Measurements from ENCODE around the gene C12orf42.

C12orf42 gene

DNA sequence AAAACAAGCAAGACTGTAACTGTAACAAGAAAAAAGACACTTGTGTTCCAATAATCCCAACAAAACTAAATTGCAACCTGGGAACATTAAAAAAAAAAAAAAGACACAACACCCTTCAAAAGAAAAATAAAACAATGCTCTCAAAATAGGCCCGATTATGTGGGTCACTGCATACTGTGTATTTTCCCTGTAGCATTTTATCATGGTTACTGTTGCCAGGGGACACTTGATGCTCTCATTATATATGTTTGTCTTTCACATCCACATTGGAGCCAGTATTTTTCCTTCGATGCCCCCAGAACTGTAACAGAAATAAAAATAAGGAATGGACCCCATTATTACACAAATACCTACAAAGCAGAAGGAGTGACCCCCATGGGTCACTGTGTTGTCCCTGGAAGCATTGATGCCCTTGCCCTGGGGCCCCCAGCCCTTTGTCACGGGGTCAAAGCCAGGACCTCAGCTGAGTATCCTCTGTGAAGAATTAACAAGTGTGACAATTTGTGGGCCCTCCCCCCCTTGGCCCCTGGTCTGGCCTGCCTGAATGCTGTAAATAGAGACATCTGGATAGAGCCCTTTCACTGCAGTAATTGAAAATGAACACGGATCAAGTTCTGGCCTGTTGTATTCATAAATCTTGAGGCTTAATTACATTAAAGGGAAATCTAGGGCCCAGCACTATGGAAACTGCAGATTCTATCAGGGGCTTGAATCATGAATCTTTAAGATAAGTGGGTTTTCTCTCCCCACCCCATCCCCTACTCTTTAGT lies 72.8 kb downstream of the C12orf42 start:
- no peak for DNase-seq (ENCODE audit: low read depth)
- no peak overlapping the region for H3K4me3 ChIP-seq (ENCODE audit: low read length)
- H3K9ac ChIP-seq (ENCODE audit: low read length), result no peak overlapping the region
- H3K36me3 ChIP-seq (ENCODE audit: control insufficient read depth, insufficient read depth, low read length, severe bottlenecking), result no peaks in the 10 kb centered on the region
- H3K9me3 ChIP-seq (ENCODE audit: control insufficient read depth, low read length), result no peaks in the 10 kb centered on the region
- no peaks in the 10 kb centered on the region for H3K27me3 ChIP-seq (replicated peaks; ENCODE audit: control insufficient read depth, insufficient read depth, low read length)
- H3K4me1 ChIP-seq (ENCODE audit: control insufficient read depth, insufficient read depth, low read length), result no peaks in the 10 kb centered on the region

DNA sequence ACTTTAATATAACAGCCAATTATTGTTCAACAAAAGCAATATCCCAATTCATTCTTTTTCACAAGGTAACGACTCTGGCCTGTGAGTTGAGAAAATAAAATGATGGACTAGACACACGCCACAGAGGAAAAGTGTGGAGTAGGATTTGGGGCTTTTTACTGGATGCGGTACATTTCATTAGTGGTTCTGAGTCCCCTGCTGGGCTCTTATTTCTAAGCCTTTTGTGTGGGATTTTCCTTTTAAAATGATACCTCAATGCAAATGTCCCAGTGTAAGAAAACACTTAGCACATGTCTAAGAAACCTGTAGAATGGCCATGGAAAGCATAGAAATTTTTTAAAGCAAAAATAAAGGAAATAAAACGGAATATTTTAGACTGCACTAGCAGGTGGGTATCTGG lies 73.4 kb downstream of the C12orf42 start:
- H3K4me1 ChIP-seq (ENCODE audit: control insufficient read depth, insufficient read depth, low read length), result no peaks in the 10 kb centered on the region
- H3K9me3 ChIP-seq (ENCODE audit: control insufficient read depth, low read length), result no peaks in the 10 kb centered on the region
- no peak for DNase-seq (ENCODE audit: low read depth)
- no peaks in the 10 kb centered on the region for H3K27me3 ChIP-seq (replicated peaks; ENCODE audit: control insufficient read depth, insufficient read depth, low read length)
- H3K36me3 ChIP-seq (ENCODE audit: control insufficient read depth, insufficient read depth, low read length, severe bottlenecking), result no peaks in the 10 kb centered on the region
- no peak overlapping the region for H3K9ac ChIP-seq (ENCODE audit: low read length)
- H3K4me3 ChIP-seq (ENCODE audit: low read length), result no peak overlapping the region

DNA sequence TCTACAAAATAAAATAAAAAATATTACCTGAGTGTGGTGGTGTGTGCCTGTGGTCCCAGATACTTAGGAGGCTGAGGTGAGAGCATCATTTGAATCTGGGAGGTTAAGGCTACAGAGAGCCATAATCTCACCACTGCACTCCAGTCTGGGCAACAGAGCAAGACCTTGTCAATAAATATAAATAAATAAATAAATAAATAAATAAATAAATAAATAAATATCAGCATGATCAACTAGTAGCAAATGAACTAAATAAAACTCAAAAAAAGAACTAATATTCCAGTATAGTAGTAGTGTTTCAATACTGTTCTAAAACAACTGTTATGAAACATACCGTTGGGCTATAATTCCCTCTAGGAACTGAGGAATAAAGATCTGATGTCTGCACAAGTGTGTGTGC lies 74.4 kb downstream of the C12orf42 start:
- Histone ChIP-seq H3K4me1 (ENCODE audit: control insufficient read depth, insufficient read depth, low read length) (no peaks in the 10 kb centered on the region), H3K27me3 (replicated peaks; ENCODE audit: control insufficient read depth, insufficient read depth, low read length) (no peaks in the 10 kb centered on the region)

DNA sequence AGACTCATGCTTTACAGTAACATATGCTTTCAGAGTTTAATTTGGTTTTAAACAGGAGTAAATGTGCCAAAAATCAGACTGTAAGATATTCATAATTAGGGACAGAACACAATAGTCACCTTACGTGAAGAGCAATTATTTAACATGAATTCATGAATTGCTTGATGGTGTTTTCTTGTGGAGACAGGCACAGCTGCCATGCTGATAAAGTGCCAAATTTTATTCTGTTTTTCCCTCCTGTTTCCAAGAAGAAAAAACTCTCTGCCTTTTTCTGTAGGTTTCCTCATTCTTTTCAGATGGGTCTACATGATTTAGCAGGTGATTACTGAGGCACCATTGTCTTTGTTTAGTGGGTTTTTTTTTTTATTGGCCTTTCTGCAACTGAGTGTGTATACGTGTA lies 80.1 kb downstream of the C12orf42 start:
- no peak overlapping the region for H3K9ac ChIP-seq (ENCODE audit: low read length)
- H3K36me3 ChIP-seq (ENCODE audit: control insufficient read depth, insufficient read depth, low read length, severe bottlenecking), result no peaks in the 10 kb centered on the region
- H3K9me3 ChIP-seq (ENCODE audit: control insufficient read depth, low read length), result peaks cover 4% of the 10 kb centered on the region
- H3K4me1 ChIP-seq (ENCODE audit: control insufficient read depth, insufficient read depth, low read length), result no peaks in the 10 kb centered on the region
- no peak overlapping the region for H3K4me3 ChIP-seq (ENCODE audit: low read length)
- H3K27me3 ChIP-seq (replicated peaks; ENCODE audit: control insufficient read depth, insufficient read depth, low read length), result no peaks in the 10 kb centered on the region
- DNase-seq (ENCODE audit: low read depth), result no peak

More for the DNA sequence above, 74.4 kb downstream of the C12orf42 start:
- no peak for DNase-seq (ENCODE audit: low read depth)
- Histone ChIP-seq H3K4me3 (ENCODE audit: low read length) (no peak overlapping the region), H3K36me3 (ENCODE audit: control insufficient read depth, insufficient read depth, low read length, severe bottlenecking) (no peaks in the 10 kb centered on the region), H3K9ac (ENCODE audit: low read length) (no peak overlapping the region), H3K9me3 (ENCODE audit: control insufficient read depth, low read length) (no peaks in the 10 kb centered on the region)

DNA sequence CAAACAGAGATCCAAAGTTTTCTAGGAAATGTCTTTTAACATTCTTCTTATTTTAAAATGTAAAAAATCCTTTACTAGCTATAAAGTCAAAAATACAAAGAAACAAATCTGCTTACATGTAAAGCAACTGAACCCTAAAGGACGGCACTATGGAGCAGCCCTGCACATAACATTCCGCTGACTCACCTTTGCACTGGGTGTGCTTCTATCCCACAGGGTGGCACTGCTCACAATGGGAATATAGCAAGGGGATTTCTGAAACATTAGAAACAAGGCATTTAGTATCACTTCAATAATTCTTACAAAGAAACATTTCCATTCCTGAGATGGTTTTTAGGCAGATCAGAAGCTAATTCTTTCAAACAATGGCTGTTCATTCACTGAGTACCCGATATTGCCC lies 94.3 kb downstream of the C12orf42 start:
- H3K36me3 ChIP-seq (ENCODE audit: control insufficient read depth, insufficient read depth, low read length, severe bottlenecking), result no peaks in the 10 kb centered on the region
- DNase-seq (ENCODE audit: low read depth), result no peak
- H3K9me3 ChIP-seq (ENCODE audit: control insufficient read depth, low read length), result no peaks in the 10 kb centered on the region
- H3K4me3 ChIP-seq (ENCODE audit: low read length), result no peak overlapping the region
- no peaks in the 10 kb centered on the region for H3K4me1 ChIP-seq (ENCODE audit: control insufficient read depth, insufficient read depth, low read length)
- no peak overlapping the region for H3K9ac ChIP-seq (ENCODE audit: low read length)
- H3K27me3 ChIP-seq (replicated peaks; ENCODE audit: control insufficient read depth, insufficient read depth, low read length), result no peaks in the 10 kb centered on the region

DNA sequence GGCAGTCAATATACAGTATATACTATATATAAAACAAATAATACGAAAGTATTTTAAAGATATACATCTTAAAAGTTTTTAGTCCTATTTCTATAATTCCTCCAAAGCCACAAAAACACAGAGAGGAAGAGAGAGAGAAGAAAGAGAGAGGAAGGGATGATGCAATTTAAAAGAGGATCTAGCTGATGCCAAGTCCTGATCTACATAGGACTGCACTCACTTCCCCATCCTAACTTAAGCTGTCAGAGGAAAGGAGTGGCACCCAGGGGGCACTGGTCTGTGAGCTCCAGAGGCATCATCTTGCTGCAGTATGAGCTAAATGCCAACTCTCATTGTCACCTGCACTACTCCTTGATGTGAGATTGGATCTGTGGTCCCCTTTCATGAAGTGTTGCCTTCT lies 95.8 kb downstream of the C12orf42 start:
- DNase-seq (ENCODE audit: low read depth), result no peak
- Histone ChIP-seq H3K4me1 (ENCODE audit: control insufficient read depth, insufficient read depth, low read length) (no peaks in the 10 kb centered on the region), H3K36me3 (ENCODE audit: control insufficient read depth, insufficient read depth, low read length, severe bottlenecking) (no peaks in the 10 kb centered on the region), H3K4me3 (ENCODE audit: low read length) (no peak overlapping the region), H3K27me3 (replicated peaks; ENCODE audit: control insufficient read depth, insufficient read depth, low read length) (no peaks in the 10 kb centered on the region), H3K9ac (ENCODE audit: low read length) (no peak overlapping the region), H3K9me3 (ENCODE audit: control insufficient read depth, low read length) (no peaks in the 10 kb centered on the region)

DNA sequence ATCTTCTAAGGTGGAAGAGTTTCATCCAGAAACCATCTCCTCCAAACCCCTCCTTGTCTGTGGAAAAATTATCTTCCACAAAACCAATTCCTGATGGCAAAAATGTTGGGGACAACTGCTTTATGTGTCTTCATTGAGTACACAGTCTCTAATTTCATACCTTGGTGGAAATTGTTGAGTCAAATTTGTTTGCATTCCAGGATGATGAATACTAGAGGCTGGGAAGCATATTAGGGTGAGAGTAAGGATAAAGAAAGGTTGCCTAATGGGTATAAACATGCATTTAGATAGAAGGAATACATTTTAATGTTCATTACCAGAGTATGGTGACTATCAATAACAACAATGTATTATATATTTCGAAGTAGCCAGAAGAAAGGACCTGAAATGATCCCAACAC lies 98.2 kb downstream of the C12orf42 start:
- no peaks in the 10 kb centered on the region for H3K9me3 ChIP-seq (ENCODE audit: control insufficient read depth, low read length)
- no peaks in the 10 kb centered on the region for H3K4me1 ChIP-seq (ENCODE audit: control insufficient read depth, insufficient read depth, low read length)
- DNase-seq (ENCODE audit: low read depth), result no peak
- H3K9ac ChIP-seq (ENCODE audit: low read length), result no peak overlapping the region
- H3K27me3 ChIP-seq (replicated peaks; ENCODE audit: control insufficient read depth, insufficient read depth, low read length), result no peaks in the 10 kb centered on the region
- no peaks in the 10 kb centered on the region for H3K36me3 ChIP-seq (ENCODE audit: control insufficient read depth, insufficient read depth, low read length, severe bottlenecking)
- no peak overlapping the region for H3K4me3 ChIP-seq (ENCODE audit: low read length)

DNA sequence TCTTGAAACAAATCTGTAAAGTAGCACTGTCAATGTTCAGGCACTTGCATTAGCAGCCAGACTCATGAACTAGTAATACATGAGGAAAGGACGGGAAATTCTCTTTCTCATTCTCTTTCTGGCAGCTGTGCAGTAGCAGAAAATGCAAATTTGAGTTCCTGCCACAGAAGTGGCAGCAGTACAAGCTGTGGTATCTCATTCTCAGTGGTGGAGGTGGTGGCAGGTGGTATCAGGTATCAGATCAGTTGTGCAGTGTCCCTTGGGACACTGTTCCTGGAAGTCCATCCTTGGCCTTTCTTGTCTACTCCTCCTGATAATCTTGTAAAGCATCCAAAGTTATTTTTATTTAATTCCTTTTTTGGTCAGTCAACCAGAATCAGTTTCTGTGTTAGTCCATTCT lies 103.0 kb downstream of the C12orf42 start:
- no peak overlapping the region for H3K4me3 ChIP-seq (ENCODE audit: low read length)
- no peaks in the 10 kb centered on the region for H3K4me1 ChIP-seq (ENCODE audit: control insufficient read depth, insufficient read depth, low read length)
- no peak overlapping the region for H3K9ac ChIP-seq (ENCODE audit: low read length)
- DNase-seq (ENCODE audit: low read depth), result no peak
- H3K36me3 ChIP-seq (ENCODE audit: control insufficient read depth, insufficient read depth, low read length, severe bottlenecking), result no peaks in the 10 kb centered on the region
- H3K9me3 ChIP-seq (ENCODE audit: control insufficient read depth, low read length), result peaks cover 5% of the 10 kb centered on the region
- no peaks in the 10 kb centered on the region for H3K27me3 ChIP-seq (replicated peaks; ENCODE audit: control insufficient read depth, insufficient read depth, low read length)

DNA sequence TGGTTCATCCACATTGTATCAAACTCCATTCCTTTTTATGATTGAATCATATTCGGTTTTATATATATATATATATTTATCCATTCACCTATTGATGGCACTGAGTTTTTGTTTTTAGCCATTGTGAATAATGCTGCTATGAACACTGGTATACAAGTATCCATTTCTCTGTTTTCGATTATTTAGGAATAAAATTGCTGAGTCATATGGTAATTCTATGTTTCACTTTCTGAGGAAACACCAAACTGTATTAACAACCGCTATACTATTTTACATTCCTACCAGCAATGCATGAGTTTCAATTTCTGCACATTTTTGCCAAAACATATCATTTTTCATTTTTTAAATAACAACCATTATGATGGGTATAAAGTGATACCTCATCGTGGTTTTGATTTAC lies 104.7 kb downstream of the C12orf42 start:
- no peak overlapping the region for H3K4me3 ChIP-seq (ENCODE audit: low read length)
- no peaks in the 10 kb centered on the region for H3K4me1 ChIP-seq (ENCODE audit: control insufficient read depth, insufficient read depth, low read length)
- no peak overlapping the region for H3K9ac ChIP-seq (ENCODE audit: low read length)
- H3K9me3 ChIP-seq (ENCODE audit: control insufficient read depth, low read length), result peaks cover 5% of the 10 kb centered on the region
- H3K27me3 ChIP-seq (replicated peaks; ENCODE audit: control insufficient read depth, insufficient read depth, low read length), result no peaks in the 10 kb centered on the region
- H3K36me3 ChIP-seq (ENCODE audit: control insufficient read depth, insufficient read depth, low read length, severe bottlenecking), result no peaks in the 10 kb centered on the region
- no peak for DNase-seq (ENCODE audit: low read depth)

DNA sequence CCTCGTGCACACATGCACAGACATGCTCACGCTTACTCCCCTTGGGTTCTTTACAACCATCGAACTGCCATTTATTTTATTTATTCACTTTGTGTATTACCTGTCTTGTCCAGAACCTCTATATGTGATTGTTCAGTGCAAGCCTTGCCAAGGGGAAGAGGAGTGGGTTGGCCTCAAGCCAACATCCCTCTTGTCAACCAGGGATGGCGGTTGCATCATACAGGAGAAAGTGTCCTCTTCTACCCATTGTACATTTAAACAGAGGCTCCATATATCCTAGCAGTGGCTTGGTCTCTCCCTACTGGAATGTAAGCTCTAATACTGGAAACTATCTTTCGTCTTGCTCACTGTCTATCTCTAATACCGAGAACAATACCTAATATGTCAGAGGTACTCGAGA lies 108.4 kb downstream of the C12orf42 start:
- Histone ChIP-seq H3K9ac (ENCODE audit: low read length) (no peak overlapping the region), H3K4me1 (ENCODE audit: control insufficient read depth, insufficient read depth, low read length) (no peaks in the 10 kb centered on the region), H3K4me3 (ENCODE audit: low read length) (no peak overlapping the region), H3K9me3 (ENCODE audit: control insufficient read depth, low read length) (peaks cover 5% of the 10 kb centered on the region), H3K36me3 (ENCODE audit: control insufficient read depth, insufficient read depth, low read length, severe bottlenecking) (no peaks in the 10 kb centered on the region), H3K27me3 (replicated peaks; ENCODE audit: control insufficient read depth, insufficient read depth, low read length) (no peaks in the 10 kb centered on the region)
- no peak for DNase-seq (ENCODE audit: low read depth)

DNA sequence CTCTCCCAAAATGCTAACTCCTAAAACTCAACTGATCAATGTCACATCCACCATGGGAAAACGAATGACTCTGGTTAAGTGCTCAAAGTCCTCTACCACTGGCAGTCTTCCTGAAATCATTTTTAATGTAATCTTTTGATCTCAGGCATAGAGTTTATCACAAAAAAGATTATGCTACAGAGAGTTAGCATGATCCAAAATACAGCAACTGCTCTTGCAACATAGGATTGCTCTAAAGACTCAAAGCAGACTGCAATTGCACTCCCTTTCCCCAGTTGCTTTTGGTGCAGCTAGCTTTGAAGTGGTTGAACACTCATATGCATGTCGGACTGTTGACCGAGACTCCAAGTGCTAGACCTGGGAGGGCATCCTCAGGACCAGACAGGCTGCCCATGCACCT lies 109.3 kb downstream of the C12orf42 start:
- no peak overlapping the region for H3K4me3 ChIP-seq (ENCODE audit: low read length)
- no peaks in the 10 kb centered on the region for H3K27me3 ChIP-seq (replicated peaks; ENCODE audit: control insufficient read depth, insufficient read depth, low read length)
- DNase-seq (ENCODE audit: low read depth), result no peak
- no peak overlapping the region for H3K9ac ChIP-seq (ENCODE audit: low read length)
- H3K9me3 ChIP-seq (ENCODE audit: control insufficient read depth, low read length), result no peaks in the 10 kb centered on the region
- H3K4me1 ChIP-seq (ENCODE audit: control insufficient read depth, insufficient read depth, low read length), result no peaks in the 10 kb centered on the region
- no peaks in the 10 kb centered on the region for H3K36me3 ChIP-seq (ENCODE audit: control insufficient read depth, insufficient read depth, low read length, severe bottlenecking)

DNA sequence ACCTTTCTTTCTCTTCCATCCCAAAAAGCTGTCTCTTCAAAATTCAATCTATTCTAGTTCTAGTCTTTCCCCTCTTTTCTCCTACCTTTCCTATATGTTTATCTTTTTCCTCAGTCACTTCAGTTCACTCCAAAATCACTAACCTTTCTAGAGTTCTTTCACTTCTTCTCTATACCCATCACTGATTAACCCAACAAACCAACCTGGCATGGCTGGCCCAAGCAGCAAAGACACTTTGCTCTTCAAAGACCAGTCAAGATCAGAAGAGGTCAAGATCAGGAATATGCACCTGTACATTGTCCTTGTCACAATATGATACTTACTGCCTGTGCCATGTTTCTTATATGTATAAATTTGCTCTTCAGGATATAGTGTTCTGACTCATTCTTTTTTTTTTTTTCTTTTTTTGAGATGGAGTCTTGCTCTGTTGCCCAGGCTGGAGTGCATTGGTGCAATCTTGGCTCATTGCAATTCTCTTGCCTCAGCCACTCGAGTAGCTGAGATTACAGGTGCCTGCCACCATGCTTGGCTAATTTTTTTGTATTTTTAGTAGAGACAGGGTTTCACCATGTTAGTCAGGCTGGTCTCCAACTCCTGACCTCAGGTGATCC lies 112.9 kb downstream of the C12orf42 start:
- no peak for DNase-seq (ENCODE audit: low read depth)

More for the DNA sequence above, 112.9 kb downstream of the C12orf42 start:
- H3K27me3 ChIP-seq (replicated peaks; ENCODE audit: control insufficient read depth, insufficient read depth, low read length), result no peaks in the 10 kb centered on the region
- no peaks in the 10 kb centered on the region for H3K9me3 ChIP-seq (ENCODE audit: control insufficient read depth, low read length)
- no peaks in the 10 kb centered on the region for H3K36me3 ChIP-seq (ENCODE audit: control insufficient read depth, insufficient read depth, low read length, severe bottlenecking)
- no peaks in the 10 kb centered on the region for H3K4me1 ChIP-seq (ENCODE audit: control insufficient read depth, insufficient read depth, low read length)
- H3K9ac ChIP-seq (ENCODE audit: low read length), result no peak overlapping the region
- H3K4me3 ChIP-seq (ENCODE audit: low read length), result no peak overlapping the region

All from adipocyte (in vitro differentiated cells).